ENCODE results near the gene PIH1D2. TPM values are rescaled to one million over a fixed set of nuclear protein-coding genes. Genes with fewer than 3 reads are reported as not detected.

The PIH1D2 gene
- total and polyA plus RNA-seq, 9 of the 15 experiments (the other 6 are each of a cell fraction or from before 2014, with no cell fraction given): 1.5 to 5.4 (median 3.0) TPM

GRCh38 chr11:112086422-112087191 is 12.8 kb upstream of the PIH1D2 start, which contains the start of the genes SDHD and TIMM8B (continued):
- TF ChIP-seq THAP7 (CRISPR knock-in tag; IDR thresholded peaks at IDR 0.05): no peak
- TF ChIP-seq SAFB (IDR thresholded peaks at IDR 0.05; ENCODE audit: borderline replicate concordance, low read depth, low read length): no peak
- no peak for TF ChIP-seq U2AF1 (optimal IDR thresholded peaks at IDR 0.05; ENCODE audit: low read depth, low read length)
- TF ChIP-seq POLR2H (tag; IDR thresholded peaks at IDR 0.05; ENCODE audit: low read depth): peak; percentile 87
- 0 out of 2 replicates have a peak, but pooled peaks have one; percentile 14 for TF ChIP-seq ZNF175 (CRISPR knock-in tag; IDR thresholded peaks at IDR 0.05; ENCODE audit: low read depth)
- no peak for TF ChIP-seq ZNF121 (CRISPR knock-in tag; conservative IDR thresholded peaks at IDR 0.05)
- no peak for TF ChIP-seq RHOXF2B (CRISPR knock-in tag; conservative IDR thresholded peaks at IDR 0.05)
- no peak for TF ChIP-seq ZC3H8 (IDR thresholded peaks at IDR 0.05)
- no peak for TF ChIP-seq MCM2 (IDR thresholded peaks at IDR 0.05; ENCODE audit: low read depth)
- TF ChIP-seq THRB (CRISPR knock-in tag; conservative IDR thresholded peaks at IDR 0.05): 0 out of 2 replicates have a peak, but pooled peaks have one; percentile 1
- no peak for TF ChIP-seq CC2D1A (IDR thresholded peaks at IDR 0.05)
- TF ChIP-seq ZFP36 (IDR thresholded peaks at IDR 0.05; ENCODE audit: low read depth, low read length, partially characterized antibody): no peak
- TF ChIP-seq SAFB2 (IDR thresholded peaks at IDR 0.05; ENCODE audit: borderline replicate concordance, low read depth, low read length, severe bottlenecking): no peak
- TF ChIP-seq NONO (IDR thresholded peaks at IDR 0.05; ENCODE audit: low read depth in 2 of 2, low read length in 1 of 2): no peak
- peak; percentile 100 for TF ChIP-seq NFATC3 (IDR thresholded peaks at IDR 0.05)
- TF ChIP-seq RBM15 (IDR thresholded peaks at IDR 0.05; ENCODE audit: insufficient read depth, low read length): no peak
- no peak for TF ChIP-seq HIVEP1 (CRISPR knock-in tag; IDR thresholded peaks at IDR 0.05)
- TF ChIP-seq STAT6 (CRISPR knock-in tag; IDR thresholded peaks at IDR 0.05): no peak
- no peak for TF ChIP-seq BRD9 (IDR thresholded peaks at IDR 0.05; ENCODE audit: low read depth, partially characterized antibody)
- TF ChIP-seq, protein P1, sequence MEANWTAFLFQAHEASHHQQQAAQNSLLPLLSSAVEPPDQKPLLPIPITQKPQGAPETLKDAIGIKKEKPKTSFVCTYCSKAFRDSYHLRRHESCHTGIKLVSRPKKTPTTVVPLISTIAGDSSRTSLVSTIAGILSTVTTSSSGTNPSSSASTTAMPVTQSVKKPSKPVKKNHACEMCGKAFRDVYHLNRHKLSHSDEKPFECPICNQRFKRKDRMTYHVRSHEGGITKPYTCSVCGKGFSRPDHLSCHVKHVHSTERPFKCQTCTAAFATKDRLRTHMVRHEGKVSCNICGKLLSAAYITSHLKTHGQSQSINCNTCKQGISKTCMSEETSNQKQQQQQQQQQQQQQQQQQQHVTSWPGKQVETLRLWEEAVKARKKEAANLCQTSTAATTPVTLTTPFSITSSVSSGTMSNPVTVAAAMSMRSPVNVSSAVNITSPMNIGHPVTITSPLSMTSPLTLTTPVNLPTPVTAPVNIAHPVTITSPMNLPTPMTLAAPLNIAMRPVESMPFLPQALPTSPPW (CRISPR knock-in tag; IDR thresholded peaks at IDR 0.05): no peak; the same call in 1 of the 2 replicates
- TF ChIP-seq MAX (CRISPR knock-in tag; IDR thresholded peaks at IDR 0.05): peak; percentile 7; the same call in 1 of the 2 replicates
